Gastrocnemius medialis (tissue), 4 donors: ENCODE measurements around the gene OTULIN. TPM values are rescaled to one million over a fixed set of nuclear protein-coding genes. Genes with fewer than 3 reads are reported as not detected.

Source experiments
- ATAC-seq, 2 donors: fragments of 150-250 bp; one replicate each; pipeline ENCODE4 v1.9.1; 2016
- DNase-seq, 2 donors: peaks; one replicate each; pipeline ENCODE4 v3.0.0-alpha.2; 2019
- H3K27ac ChIP-seq, 4 donors: fragments of 200-600 bp; sonication (generic); 1 replicate in 1 of 4; 2 replicates in 3 of 4; pipeline ENCODE4 v1.5.1; 2016 to 2018; ENCODE audit warnings: mild to moderate bottlenecking in 2 of 4, moderate library complexity in 1 of 4
- H3K27me3 ChIP-seq, 3 donors: fragments of 200-600 bp; sonication (generic) in 2 of 3; 1 replicate in 1 of 3; 2 replicates in 2 of 3; pipeline versions ENCODE4 v1.5.1 to v1.6.0; 2016 to 2019; ENCODE audit warnings: mild to moderate bottlenecking in 1 of 3, moderate library complexity in 1 of 3
- H3K36me3 ChIP-seq, 2 donors: fragments of 200-600 bp; sonication (generic) in 1 of 2; one replicate each; pipeline ENCODE4 v1.5.1; 2017 to 2018
- H3K4me1 ChIP-seq, 2 donors: fragments of 200-600 bp; sonication (generic) in 1 of 2; one replicate each; pipeline ENCODE4 v1.5.1; 2016 to 2017; ENCODE audit warnings: mild to moderate bottlenecking in 2 of 2
- H3K4me3 ChIP-seq, 4 donors: fragments of 200-600 bp; sonication (generic) in 3 of 4; 1 replicate in 1 of 4; 2 replicates in 3 of 4; pipeline ENCODE4 v1.5.1; 2016 to 2019; ENCODE audit warnings: mild to moderate bottlenecking in 2 of 4
- H3K9me3 ChIP-seq, 3 donors: fragments of 200-600 bp; sonication (generic) in 2 of 3; 1 replicate in 1 of 3; 2 replicates in 2 of 3; pipeline ENCODE4 v1.5.1; 2016 to 2019
- CTCF ChIP-seq, 5 experiments: fragments of 450-650 bp in 3 of 5; fragments of 200-600 bp in 2 of 5; sonication (generic) in 2 of 5; IDR thresholded peaks in 4 of 5; conservative IDR thresholded peaks in 1 of 5; 1 replicate in 4 of 5; 2 replicates in 1 of 5; pipeline ENCODE4 v1.5.1; 2016 to 2019; ENCODE audit warnings: antibody characterized with exemption in 5 of 5, mild to moderate bottlenecking in 3 of 5, moderate library complexity in 3 of 5
- POLR2A ChIP-seq, 2 donors: fragments of 450-650 bp; IDR thresholded peaks; one replicate each; pipeline ENCODE4 v1.6.1; 2017; ENCODE audit warnings: antibody characterized with exemption in 2 of 2, mild to moderate bottlenecking in 2 of 2, moderate library complexity in 2 of 2
- in situ Hi-C, 4 donors: fragments of 200-750 bp; cut with MboI; loops; one replicate each; pipeline versions ENCODE4 v1.15.0 to v1.8.0; 2017; ENCODE audit warnings: low sequenced_read_pairs in 4 of 4
- intact Hi-C: fragments of 100-400 bp; cut with DNase I; formaldehyde crosslinking; loops from one replicate; pipeline ENCODE4 v1.15.1; 2023; ENCODE audit warnings: low total_unique reads
- total RNA-seq, 4 donors: library from RNA; depleted of rRNA; stranded (reverse); fragments of >200 nt; gene quantifications; one replicate each; pipeline versions ENCODE4 v1.1.0 to v1.2.3, GENCODE V29; 2016

Gene OTULIN
- total RNA-seq, 4 donors from 2014 or later, result 15.1 to 28.3 (median 20.2) TPM

GRCh38 chr5:14729448-14730385 is 65.2 kb downstream of the OTULIN start:
- no peaks in the 10 kb centered on the region for H3K9me3 ChIP-seq
- peak overlapping the region in 3 of 4 donors; percentile 77 to 88 (median 81) for H3K27ac ChIP-seq
- DNase-seq, result no peak
- H3K4me3 ChIP-seq, result no peak overlapping the region
- ATAC-seq, result no peak
- peaks cover 39 to 41% of the 10 kb centered on the region in 2 donors for H3K4me1 ChIP-seq
- TF ChIP-seq CTCF (IDR thresholded peaks at IDR 0.05 in 4 of 5, conservative IDR thresholded peaks at IDR 0.05 in 1 of 5), result no peak
- no peak for TF ChIP-seq POLR2A (IDR thresholded peaks at IDR 0.05)
- intact Hi-C loops (loop anchor here (5.0 kb wide), 1 partner anchor 93 kb away; no protein-coding TSS in a partner anchor), in situ Hi-C loops (loop anchor here (5.0 to 25.0 kb wide), 3 partner anchors 133 to 275 kb away; partner anchors contain the start of gene ANKH (in 2 of the 4))
- peaks cover 0 to 7% of the 10 kb centered on the region in 2 donors for H3K36me3 ChIP-seq
- H3K27me3 ChIP-seq, result no peaks in the 10 kb centered on the region

GRCh38 chr5:14730466-14730865 is 65.9 kb downstream of the OTULIN start:
- Histone ChIP-seq H3K4me1 (peaks cover 34 to 38% of the 10 kb centered on the region in 2 donors), H3K27ac (peak overlapping the region in 1 of 4 donors; percentile 88), H3K36me3 (peaks cover 0 to 7% of the 10 kb centered on the region in 2 donors), H3K27me3 (no peaks in the 10 kb centered on the region), H3K4me3 (no peak overlapping the region), H3K9me3 (no peaks in the 10 kb centered on the region)
- in situ Hi-C loops (loop anchor here in 2 of 4 donors (5.0 to 25.0 kb wide), 2 partner anchors 132 to 272 kb away; partner anchors contain the start of gene ANKH (in 2 of the 2)), intact Hi-C loops (no loop called here)
- ATAC-seq, result no peak
- DNase-seq, result no peak
- TF ChIP-seq CTCF (IDR thresholded peaks at IDR 0.05 in 4 of 5, conservative IDR thresholded peaks at IDR 0.05 in 1 of 5) (no peak), POLR2A (IDR thresholded peaks at IDR 0.05) (no peak)

- no peak for ATAC-seq
- Histone ChIP-seq H3K9me3 (no peaks in the 10 kb centered on the region), H3K4me1 (peaks cover 30 to 37% of the 10 kb centered on the region in 2 donors), H3K27ac (peak overlapping the region in 1 of 4 donors; percentile 9), H3K4me3 (no peak overlapping the region), H3K36me3 (peaks cover 0 to 7% of the 10 kb centered on the region in 2 donors), H3K27me3 (no peaks in the 10 kb centered on the region)
- TF ChIP-seq CTCF (IDR thresholded peaks at IDR 0.05 in 4 of 5, conservative IDR thresholded peaks at IDR 0.05 in 1 of 5) (no peak), POLR2A (IDR thresholded peaks at IDR 0.05) (no peak)
- intact Hi-C loops, result no loop called here
- in situ Hi-C loops, result loop anchor here in 2 of 4 donors (5.0 to 25.0 kb wide), 2 partner anchors 131 to 271 kb away; partner anchors contain the start of gene ANKH (in 2 of the 2)
- no peak for DNase-seq
Observed at GRCh38 chr5:14730881-14731280, 66.4 kb downstream of the OTULIN start.

GRCh38 chr5:14732991-14733390 is 68.5 kb downstream of the OTULIN start:
- intact Hi-C loops, result no loop called here
- TF ChIP-seq CTCF (IDR thresholded peaks at IDR 0.05 in 4 of 5, conservative IDR thresholded peaks at IDR 0.05 in 1 of 5), result no peak
- TF ChIP-seq POLR2A (IDR thresholded peaks at IDR 0.05), result no peak
- ATAC-seq (no peak), DNase-seq (no peak)
- Histone ChIP-seq H3K4me1 (peaks cover 24 to 32% of the 10 kb centered on the region in 2 donors), H3K27me3 (no peaks in the 10 kb centered on the region), H3K27ac (peak overlapping the region in 2 of 4 donors; percentile 16 to 20), H3K4me3 (no peak overlapping the region), H3K36me3 (peaks cover 0 to 7% of the 10 kb centered on the region in 2 donors), H3K9me3 (no peaks in the 10 kb centered on the region)
- in situ Hi-C loops, result loop anchor here in 2 of 4 donors (5.0 to 25.0 kb wide), 2 partner anchors 129 to 269 kb away; partner anchors contain the start of gene ANKH (in 2 of the 2)
